Measurements from ENCODE around the gene PKD2L1. TPM values are rescaled to one million over a fixed set of nuclear protein-coding genes. Genes with fewer than 3 reads are reported as not detected.

The PKD2L1 gene
- total and polyA plus RNA-seq, 9 of the 15 experiments (the other 6 are each of a cell fraction or from before 2014, with no cell fraction given): not detected

DNA sequence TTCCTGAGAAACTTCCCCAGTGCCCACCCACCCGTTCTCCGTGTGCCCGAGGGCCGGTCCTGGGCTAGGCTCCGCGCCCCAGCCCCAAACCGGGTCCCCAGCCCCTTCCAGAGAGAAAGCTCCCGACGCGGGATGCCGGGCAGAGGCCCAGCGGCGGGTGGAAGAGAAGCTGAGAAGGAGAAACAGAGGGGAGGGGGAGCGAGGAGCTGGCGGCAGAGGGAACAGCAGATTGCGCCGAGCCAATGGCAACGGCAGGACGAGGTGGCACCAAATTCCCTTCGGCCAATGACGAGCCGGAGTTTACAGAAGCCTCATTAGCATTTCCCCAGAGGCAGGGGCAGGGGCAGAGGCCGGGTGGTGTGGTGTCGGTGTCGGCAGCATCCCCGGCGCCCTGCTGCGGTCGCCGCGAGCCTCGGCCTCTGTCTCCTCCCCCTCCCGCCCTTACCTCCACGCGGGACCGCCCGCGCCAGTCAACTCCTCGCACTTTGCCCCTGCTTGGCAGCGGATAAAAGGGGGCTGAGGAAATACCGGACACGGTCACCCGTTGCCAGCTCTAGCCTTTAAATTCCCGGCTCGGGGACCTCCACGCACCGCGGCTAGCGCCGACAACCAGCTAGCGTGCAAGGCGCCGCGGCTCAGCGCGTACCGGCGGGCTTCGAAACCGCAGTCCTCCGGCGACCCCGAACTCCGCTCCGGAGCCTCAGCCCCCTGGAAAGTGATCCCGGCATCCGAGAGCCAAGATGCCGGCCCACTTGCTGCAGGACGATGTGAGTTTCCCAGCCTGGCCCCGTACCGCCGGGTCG, 16.9 kb upstream of the PKD2L1 start, which contains the start of gene SCD (continued):
- TF ChIP-seq, protein P1, sequence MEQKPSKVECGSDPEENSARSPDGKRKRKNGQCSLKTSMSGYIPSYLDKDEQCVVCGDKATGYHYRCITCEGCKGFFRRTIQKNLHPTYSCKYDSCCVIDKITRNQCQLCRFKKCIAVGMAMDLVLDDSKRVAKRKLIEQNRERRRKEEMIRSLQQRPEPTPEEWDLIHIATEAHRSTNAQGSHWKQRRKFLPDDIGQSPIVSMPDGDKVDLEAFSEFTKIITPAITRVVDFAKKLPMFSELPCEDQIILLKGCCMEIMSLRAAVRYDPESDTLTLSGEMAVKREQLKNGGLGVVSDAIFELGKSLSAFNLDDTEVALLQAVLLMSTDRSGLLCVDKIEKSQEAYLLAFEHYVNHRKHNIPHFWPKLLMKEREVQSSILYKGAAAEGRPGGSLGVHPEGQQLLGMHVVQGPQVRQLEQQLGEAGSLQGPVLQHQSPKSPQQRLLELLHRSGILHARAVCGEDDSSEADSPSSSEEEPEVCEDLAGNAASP (IDR thresholded peaks at IDR 0.05): no peak
- TF ChIP-seq, protein P2, sequence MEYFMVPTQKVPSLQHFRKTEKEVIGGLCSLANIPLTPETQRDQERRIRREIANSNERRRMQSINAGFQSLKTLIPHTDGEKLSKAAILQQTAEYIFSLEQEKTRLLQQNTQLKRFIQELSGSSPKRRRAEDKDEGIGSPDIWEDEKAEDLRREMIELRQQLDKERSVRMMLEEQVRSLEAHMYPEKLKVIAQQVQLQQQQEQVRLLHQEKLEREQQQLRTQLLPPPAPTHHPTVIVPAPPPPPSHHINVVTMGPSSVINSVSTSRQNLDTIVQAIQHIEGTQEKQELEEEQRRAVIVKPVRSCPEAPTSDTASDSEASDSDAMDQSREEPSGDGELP (CRISPR knock-in tag; IDR thresholded peaks at IDR 0.05; ENCODE audit: borderline replicate concordance): peak; percentile 44; the same call in 1 of the 2 replicates
- TF ChIP-seq ZNF76 (CRISPR knock-in tag; IDR thresholded peaks at IDR 0.05; ENCODE audit: borderline replicate concordance) (no peak), POLR2H (tag; IDR thresholded peaks at IDR 0.05; ENCODE audit: low read depth) (0 out of 2 replicates have a peak, but pooled peaks have one; percentile 42), ADNP (tag; IDR thresholded peaks at IDR 0.05) (no peak), EP400 (IDR thresholded peaks at IDR 0.05) (peak; percentile 74), POLR2A (conservative IDR thresholded peaks at IDR 0.05) (peak; percentile 75), SMAD4 (CRISPR knock-in tag; conservative IDR thresholded peaks at IDR 0.05) (peak; percentile 63)
- TF ChIP-seq, protein P3, sequence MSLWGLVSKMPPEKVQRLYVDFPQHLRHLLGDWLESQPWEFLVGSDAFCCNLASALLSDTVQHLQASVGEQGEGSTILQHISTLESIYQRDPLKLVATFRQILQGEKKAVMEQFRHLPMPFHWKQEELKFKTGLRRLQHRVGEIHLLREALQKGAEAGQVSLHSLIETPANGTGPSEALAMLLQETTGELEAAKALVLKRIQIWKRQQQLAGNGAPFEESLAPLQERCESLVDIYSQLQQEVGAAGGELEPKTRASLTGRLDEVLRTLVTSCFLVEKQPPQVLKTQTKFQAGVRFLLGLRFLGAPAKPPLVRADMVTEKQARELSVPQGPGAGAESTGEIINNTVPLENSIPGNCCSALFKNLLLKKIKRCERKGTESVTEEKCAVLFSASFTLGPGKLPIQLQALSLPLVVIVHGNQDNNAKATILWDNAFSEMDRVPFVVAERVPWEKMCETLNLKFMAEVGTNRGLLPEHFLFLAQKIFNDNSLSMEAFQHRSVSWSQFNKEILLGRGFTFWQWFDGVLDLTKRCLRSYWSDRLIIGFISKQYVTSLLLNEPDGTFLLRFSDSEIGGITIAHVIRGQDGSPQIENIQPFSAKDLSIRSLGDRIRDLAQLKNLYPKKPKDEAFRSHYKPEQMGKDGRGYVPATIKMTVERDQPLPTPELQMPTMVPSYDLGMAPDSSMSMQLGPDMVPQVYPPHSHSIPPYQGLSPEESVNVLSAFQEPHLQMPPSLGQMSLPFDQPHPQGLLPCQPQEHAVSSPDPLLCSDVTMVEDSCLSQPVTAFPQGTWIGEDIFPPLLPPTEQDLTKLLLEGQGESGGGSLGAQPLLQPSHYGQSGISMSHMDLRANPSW (CRISPR knock-in tag; IDR thresholded peaks at IDR 0.05): no peak
- TF ChIP-seq, protein P4, sequence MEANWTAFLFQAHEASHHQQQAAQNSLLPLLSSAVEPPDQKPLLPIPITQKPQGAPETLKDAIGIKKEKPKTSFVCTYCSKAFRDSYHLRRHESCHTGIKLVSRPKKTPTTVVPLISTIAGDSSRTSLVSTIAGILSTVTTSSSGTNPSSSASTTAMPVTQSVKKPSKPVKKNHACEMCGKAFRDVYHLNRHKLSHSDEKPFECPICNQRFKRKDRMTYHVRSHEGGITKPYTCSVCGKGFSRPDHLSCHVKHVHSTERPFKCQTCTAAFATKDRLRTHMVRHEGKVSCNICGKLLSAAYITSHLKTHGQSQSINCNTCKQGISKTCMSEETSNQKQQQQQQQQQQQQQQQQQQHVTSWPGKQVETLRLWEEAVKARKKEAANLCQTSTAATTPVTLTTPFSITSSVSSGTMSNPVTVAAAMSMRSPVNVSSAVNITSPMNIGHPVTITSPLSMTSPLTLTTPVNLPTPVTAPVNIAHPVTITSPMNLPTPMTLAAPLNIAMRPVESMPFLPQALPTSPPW (CRISPR knock-in tag; IDR thresholded peaks at IDR 0.05): peak; percentile 75
- TF ChIP-seq, protein P5, sequence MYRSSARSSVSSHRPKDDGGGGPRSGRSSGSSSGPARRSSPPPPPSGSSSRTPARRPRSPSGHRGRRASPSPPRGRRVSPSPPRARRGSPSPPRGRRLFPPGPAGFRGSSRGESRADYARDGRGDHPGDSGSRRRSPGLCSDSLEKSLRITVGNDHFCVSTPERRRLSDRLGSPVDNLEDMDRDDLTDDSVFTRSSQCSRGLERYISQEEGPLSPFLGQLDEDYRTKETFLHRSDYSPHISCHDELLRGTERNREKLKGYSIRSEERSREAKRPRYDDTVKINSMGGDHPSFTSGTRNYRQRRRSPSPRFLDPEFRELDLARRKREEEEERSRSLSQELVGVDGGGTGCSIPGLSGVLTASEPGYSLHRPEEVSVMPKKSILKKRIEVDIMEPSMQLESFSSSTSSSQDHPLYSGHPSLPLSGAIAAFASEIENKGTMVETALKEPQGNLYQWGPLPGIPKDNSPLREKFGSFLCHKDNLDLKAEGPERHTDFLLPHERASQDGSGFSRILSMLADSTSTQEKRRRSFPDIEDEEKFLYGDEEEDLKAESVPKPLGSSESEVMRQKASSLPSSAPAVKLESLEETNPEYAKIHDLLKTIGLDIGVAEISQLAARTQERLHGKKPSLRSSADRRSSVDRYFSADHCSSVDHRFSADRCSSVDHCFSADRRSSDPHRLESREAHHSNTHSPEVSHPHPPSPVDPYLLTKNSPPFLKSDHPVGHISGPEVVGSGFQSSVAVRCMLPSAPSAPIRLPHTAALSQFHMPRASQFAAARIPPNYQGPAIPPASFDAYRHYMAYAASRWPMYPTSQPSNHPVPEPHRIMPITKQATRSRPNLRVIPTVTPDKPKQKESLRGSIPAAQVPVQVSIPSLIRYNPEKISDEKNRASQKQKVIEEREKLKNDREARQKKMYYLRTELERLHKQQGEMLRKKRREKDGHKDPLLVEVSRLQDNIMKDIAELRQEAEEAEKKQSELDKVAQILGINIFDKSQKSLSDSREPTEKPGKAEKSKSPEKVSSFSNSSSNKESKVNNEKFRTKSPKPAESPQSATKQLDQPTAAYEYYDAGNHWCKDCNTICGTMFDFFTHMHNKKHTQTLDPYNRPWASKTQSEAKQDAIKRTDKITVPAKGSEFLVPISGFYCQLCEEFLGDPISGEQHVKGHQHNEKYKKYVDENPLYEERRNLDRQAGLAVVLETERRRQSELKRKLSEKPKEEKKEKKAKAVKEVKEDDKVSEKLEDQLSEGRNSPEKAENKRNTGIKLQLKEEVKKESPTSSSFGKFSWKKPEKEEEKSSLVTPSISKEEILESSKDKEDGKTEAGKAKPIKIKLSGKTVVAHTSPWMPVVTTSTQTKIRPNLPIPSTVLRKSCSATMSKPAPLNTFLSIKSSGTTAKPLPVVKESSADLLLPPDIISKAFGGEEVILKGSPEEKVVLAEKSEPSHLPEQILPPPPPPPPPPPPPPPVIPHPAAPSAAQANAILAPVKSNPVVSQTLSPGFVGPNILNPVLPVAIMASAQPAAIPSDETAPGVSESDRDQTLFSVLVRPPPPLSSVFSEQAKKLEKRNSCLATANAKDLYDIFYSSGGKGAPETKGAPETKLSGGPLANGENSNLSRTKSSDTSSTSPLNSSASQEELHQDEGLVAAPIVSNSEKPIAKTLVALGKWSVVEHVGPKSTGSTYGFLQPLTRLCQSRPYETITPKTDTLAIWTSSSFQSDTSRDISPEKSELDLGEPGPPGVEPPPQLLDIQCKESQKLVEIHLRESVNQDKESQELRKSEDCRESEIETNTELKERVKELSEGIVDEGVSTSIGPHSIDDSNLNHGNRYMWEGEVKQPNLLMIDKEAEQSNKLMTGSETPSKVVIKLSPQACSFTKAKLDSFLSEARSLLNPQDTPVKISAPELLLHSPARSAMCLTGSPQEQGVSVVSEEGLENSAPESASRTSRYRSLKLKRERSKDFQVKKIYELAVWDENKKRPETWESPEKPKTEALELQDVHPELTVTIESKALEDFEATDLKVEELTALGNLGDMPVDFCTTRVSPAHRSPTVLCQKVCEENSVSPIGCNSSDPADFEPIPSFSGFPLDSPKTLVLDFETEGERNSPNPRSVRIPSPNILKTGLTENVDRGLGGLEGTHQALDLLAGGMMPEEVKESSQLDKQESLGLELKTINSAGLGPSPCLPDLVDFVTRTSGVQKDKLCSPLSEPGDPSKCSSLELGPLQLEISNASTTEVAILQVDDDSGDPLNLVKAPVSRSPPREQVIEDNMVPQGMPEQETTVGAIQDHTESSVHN (IDR thresholded peaks at IDR 0.05; ENCODE audit: borderline replicate concordance in 1 of 2, low read depth in 1 of 2): no peak
